SK-N-SH (cell line): ENCODE measurements around the gene PADI2.

ENCODE experiments used
- CTCF ChIP-seq: fragments of 200-600 bp; sonication (generic); IDR thresholded peaks from 2 replicates; pipeline ENCODE4 v1.6.1; 2017; ENCODE audit warnings: antibody characterized with exemption, mild to moderate bottlenecking, moderate library complexity
- EP300 ChIP-seq, 2 experiments: IDR thresholded peaks; 2 replicates each; pipeline versions ENCODE4 v1.4.0 to v1.6.1; 2012; ENCODE audit warnings: borderline replicate concordance in 1 of 2, low read depth in 1 of 2, low read length in 1 of 2
- FOXM1 ChIP-seq: IDR thresholded peaks from 2 replicates; pipeline ENCODE4 v1.4.0; 2012; ENCODE audit warnings: low read depth, mild to moderate bottlenecking
- GABPA ChIP-seq: IDR thresholded peaks from 2 replicates; pipeline ENCODE4 v1.4.0; 2012; ENCODE audit warnings: low read depth, mild to moderate bottlenecking
- GATA2 ChIP-seq: sonication (generic); formaldehyde crosslinking; IDR thresholded peaks from 2 replicates; pipeline ENCODE4 v1.5.0; 2020; ENCODE audit warnings: mild to moderate bottlenecking, missing genetic modification reagents
- REST ChIP-seq: IDR thresholded peaks from 2 replicates; pipeline ENCODE4 v1.6.1; 2012; ENCODE audit warnings: mild to moderate bottlenecking, low read depth, low read length, moderate library complexity
- RFX5 ChIP-seq: IDR thresholded peaks from 2 replicates; pipeline ENCODE4 v1.6.1; 2012; ENCODE audit warnings: mild to moderate bottlenecking, improper control_type of control experiment, low read length
- RXRA ChIP-seq: IDR thresholded peaks from 2 replicates; pipeline ENCODE4 v1.4.0; 2012; ENCODE audit warnings: low read depth, mild to moderate bottlenecking, borderline replicate concordance
- TAF1 ChIP-seq: IDR thresholded peaks from 2 replicates; pipeline ENCODE4 v1.6.1; 2012; ENCODE audit warnings: low read depth, mild to moderate bottlenecking, low read length, moderate library complexity, borderline replicate concordance
- YY1 ChIP-seq: IDR thresholded peaks from 2 replicates; pipeline ENCODE4 v1.4.0; 2012; ENCODE audit warnings: low read depth, mild to moderate bottlenecking
- ZBTB33 ChIP-seq: IDR thresholded peaks from 2 replicates; pipeline ENCODE4 v1.4.0; 2012; ENCODE audit warnings: low read depth, borderline replicate concordance

DNA sequence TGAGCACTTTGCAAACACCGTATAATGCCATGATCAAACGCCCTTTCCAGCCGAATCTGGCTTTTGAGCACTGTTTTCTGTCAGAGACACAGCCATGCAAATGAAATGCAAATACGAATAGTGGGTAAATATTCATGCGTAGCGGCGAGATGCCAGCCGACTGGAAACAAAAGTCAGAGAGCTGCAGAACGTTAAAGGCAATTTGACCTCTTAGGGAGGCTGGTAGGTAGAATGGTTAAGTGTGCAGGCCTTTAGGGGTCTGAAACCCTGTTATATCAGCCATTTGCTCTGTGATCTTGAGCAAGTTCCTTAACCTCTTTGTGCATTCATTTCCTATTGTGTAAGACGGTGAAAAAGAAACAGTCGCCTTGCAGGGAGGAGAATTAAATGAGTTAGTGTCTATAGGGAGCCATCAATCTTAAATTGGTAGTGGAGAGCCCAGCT lies 58.9 kb downstream of the PADI2 start:
- TF ChIP-seq EP300 (IDR thresholded peaks at IDR 0.05; ENCODE audit: borderline replicate concordance in 1 of 2, low read depth in 1 of 2, low read length in 1 of 2), result no peak
- TF ChIP-seq CTCF, result no peak
- no peak for TF ChIP-seq TAF1
- TF ChIP-seq GABPA, result no peak
- TF ChIP-seq YY1, result no peak
- TF ChIP-seq FOXM1, result no peak
- no peak for TF ChIP-seq RXRA
- no peak for TF ChIP-seq RFX5
- TF ChIP-seq ZBTB33, result no peak
- TF ChIP-seq REST, result no peak
- no peak for TF ChIP-seq GATA2 (CRISPR knock-in tag)
